Measurements from ENCODE around the gene DNAJA3.

DNAJA3 gene

DNA sequence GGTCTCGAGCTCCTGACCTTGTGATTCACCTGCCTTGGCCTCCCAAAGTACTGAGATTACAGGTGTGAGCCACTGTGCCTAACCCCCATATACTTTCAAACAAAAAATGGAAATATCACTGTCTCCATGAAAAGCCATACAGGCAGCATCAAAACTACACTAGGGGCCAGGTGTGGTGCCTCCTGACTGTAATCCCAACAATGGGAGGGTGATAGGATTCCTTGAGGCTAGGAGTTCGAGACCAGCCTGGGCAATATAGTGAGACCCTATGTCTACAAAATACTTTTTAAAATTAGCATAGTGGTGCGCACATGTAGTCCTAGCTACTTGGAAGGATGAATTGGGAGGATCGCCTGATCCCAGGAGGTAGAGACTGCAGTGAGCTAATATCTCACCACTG lies 66.2 kb downstream of the DNAJA3 start:
- Histone ChIP-seq H3K9me3 (no peaks in the 10 kb centered on the region), H3K36me3 (peaks cover 22% of the 10 kb centered on the region), H3K4me1 (ENCODE audit: control insufficient read depth in 1 of 2, insufficient read depth in 1 of 2, low read depth in 1 of 2, low read length in 1 of 2) (peaks cover 14 to 15% of the 10 kb centered on the region in 2 experiments), H3K27me3 (no peaks in the 10 kb centered on the region), H3K4me3 (ENCODE audit: low read depth in 1 of 2, low read length in 1 of 2) (no peak overlapping the region), H3K27ac (no peak overlapping the region)
- TF ChIP-seq, protein P1, sequence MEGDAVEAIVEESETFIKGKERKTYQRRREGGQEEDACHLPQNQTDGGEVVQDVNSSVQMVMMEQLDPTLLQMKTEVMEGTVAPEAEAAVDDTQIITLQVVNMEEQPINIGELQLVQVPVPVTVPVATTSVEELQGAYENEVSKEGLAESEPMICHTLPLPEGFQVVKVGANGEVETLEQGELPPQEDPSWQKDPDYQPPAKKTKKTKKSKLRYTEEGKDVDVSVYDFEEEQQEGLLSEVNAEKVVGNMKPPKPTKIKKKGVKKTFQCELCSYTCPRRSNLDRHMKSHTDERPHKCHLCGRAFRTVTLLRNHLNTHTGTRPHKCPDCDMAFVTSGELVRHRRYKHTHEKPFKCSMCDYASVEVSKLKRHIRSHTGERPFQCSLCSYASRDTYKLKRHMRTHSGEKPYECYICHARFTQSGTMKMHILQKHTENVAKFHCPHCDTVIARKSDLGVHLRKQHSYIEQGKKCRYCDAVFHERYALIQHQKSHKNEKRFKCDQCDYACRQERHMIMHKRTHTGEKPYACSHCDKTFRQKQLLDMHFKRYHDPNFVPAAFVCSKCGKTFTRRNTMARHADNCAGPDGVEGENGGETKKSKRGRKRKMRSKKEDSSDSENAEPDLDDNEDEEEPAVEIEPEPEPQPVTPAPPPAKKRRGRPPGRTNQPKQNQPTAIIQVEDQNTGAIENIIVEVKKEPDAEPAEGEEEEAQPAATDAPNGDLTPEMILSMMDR (IDR thresholded peaks at IDR 0.05) = no peak

- TF ChIP-seq, protein P1 (IDR thresholded peaks at IDR 0.05) = no peak
- Histone ChIP-seq H3K27ac (peak overlapping the region; percentile 44), H3K4me1 (ENCODE audit: control insufficient read depth in 1 of 2, insufficient read depth in 1 of 2, low read depth in 1 of 2, low read length in 1 of 2) (no peaks in the 10 kb centered on the region), H3K27me3 (no peaks in the 10 kb centered on the region), H3K36me3 (peaks cover 20% of the 10 kb centered on the region), H3K4me3 (ENCODE audit: low read depth in 1 of 2, low read length in 1 of 2) (no peak overlapping the region), H3K9me3 (no peaks in the 10 kb centered on the region)
These were observed 69.2 kb downstream of the DNAJA3 start for GRCh38 chr16:4494746-4495490.

GRCh38 chr16:4495766-4496165 lies 70.1 kb downstream of the DNAJA3 start:
- Histone ChIP-seq H3K4me3 (ENCODE audit: low read depth in 1 of 2, low read length in 1 of 2) (no peak overlapping the region), H3K4me1 (ENCODE audit: control insufficient read depth in 1 of 2, insufficient read depth in 1 of 2, low read depth in 1 of 2, low read length in 1 of 2) (no peaks in the 10 kb centered on the region), H3K36me3 (peaks cover 20% of the 10 kb centered on the region), H3K27ac (peak overlapping the region; percentile 44), H3K9me3 (no peaks in the 10 kb centered on the region), H3K27me3 (no peaks in the 10 kb centered on the region)
- TF ChIP-seq, protein P1 (IDR thresholded peaks at IDR 0.05) = no peak

DNA sequence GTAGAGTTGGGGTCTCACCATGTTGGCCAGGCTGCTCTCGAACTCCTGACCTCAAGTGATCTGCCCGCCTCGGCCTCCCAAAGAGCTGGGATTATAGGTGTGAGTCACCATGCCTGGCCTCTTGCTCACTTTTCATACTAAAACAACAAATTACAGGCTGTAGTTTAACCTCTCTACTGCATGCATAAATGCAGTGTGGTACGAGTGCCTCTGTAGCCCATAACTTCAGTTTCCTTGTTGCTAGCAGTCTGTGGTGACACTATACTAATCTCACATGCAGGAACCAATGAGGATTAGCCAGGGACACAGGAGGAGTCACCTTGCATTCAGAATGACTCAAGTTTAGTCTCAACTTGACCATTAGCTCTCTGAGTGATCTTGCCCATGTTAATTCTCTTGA lies 70.6 kb downstream of the DNAJA3 start:
- H3K4me1 ChIP-seq (ENCODE audit: control insufficient read depth in 1 of 2, insufficient read depth in 1 of 2, low read depth in 1 of 2, low read length in 1 of 2) = no peaks in the 10 kb centered on the region
- no peaks in the 10 kb centered on the region for H3K9me3 ChIP-seq
- H3K36me3 ChIP-seq = peaks cover 20% of the 10 kb centered on the region
- no peak overlapping the region for H3K27ac ChIP-seq
- no peak overlapping the region for H3K4me3 ChIP-seq (ENCODE audit: low read depth in 1 of 2, low read length in 1 of 2)
- TF ChIP-seq, protein P1 (IDR thresholded peaks at IDR 0.05) = no peak
- H3K27me3 ChIP-seq = no peaks in the 10 kb centered on the region

DNA sequence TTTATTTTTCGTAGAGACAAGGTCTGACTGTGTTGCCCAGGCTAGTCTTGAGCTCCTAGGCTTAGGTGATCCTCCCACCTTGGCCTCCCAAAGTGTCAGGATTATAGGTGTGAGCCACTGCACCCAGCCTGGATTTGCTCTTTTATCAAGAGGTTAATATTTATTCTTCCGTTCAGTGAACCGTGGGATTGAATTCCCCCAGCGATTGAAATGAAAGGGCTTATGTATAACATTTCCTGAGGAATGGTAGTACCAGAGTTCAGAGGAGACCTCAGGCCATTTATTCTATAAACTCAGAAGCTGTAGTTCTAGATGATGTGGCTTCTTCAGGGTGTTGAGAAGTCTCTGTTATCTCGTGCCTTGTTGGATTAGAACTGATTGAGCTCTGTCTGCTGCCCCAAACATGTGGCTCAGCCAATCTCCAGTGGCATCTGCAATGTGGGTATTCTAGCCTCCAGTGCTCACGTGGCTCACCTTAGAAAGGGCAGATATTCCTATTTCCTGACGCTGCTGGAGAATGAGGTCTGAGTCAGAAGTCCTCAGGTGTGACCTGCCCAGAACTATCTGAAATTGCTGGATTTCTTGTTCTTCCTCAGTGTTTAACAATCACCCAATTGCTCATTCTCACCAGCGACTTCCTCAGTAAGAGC lies 73.0 kb downstream of the DNAJA3 start:
- no peak overlapping the region for H3K4me3 ChIP-seq (ENCODE audit: low read depth in 1 of 2, low read length in 1 of 2)
- no peaks in the 10 kb centered on the region for H3K27me3 ChIP-seq
- H3K4me1 ChIP-seq (ENCODE audit: control insufficient read depth in 1 of 2, insufficient read depth in 1 of 2, low read depth in 1 of 2, low read length in 1 of 2) = peaks cover 1 to 7% of the 10 kb centered on the region in 2 experiments

More for the DNA sequence above, 73.0 kb downstream of the DNAJA3 start:
- Histone ChIP-seq H3K9me3 (no peaks in the 10 kb centered on the region), H3K36me3 (peaks cover 13% of the 10 kb centered on the region), H3K27ac (no peak overlapping the region)
- TF ChIP-seq, protein P1 (IDR thresholded peaks at IDR 0.05) = no peak
